Effector CD8-positive, alpha-beta T cell (primary cell): ENCODE results near the gene DIO1.

Source experiments
- DNase-seq: peaks from one replicate; lab custom pipeline; 2025; lab: John Stamatoyannopoulos, UW

DIO1 gene

GRCh38 chr1:53894644-53895043 lies 657 bp downstream of the DIO1 start:
- DNase-seq = no peak

- DNase-seq = no peak
Measured at GRCh38 chr1:53895421-53895820, 1.4 kb downstream of the DIO1 start.

GRCh38 chr1:53896635-53897229 lies 2.7 kb downstream of the DIO1 start:
- no peak for DNase-seq

GRCh38 chr1:53899206-53899628 lies 5.2 kb downstream of the DIO1 start:
- DNase-seq = no peak

- DNase-seq = no peak
Measured at GRCh38 chr1:53899708-53900107, 5.7 kb downstream of the DIO1 start.

GRCh38 chr1:53902235-53903138 lies 8.5 kb downstream of the DIO1 start:
- no peak for DNase-seq

- no peak for DNase-seq
Measured at GRCh38 chr1:53905509-53905908, 11.5 kb downstream of the DIO1 start.

- no peak for DNase-seq
Measured at GRCh38 chr1:53906121-53906520, 12.1 kb downstream of the DIO1 start.

GRCh38 chr1:53909946-53910345 lies 16.0 kb downstream of the DIO1 start:
- no peak for DNase-seq

GRCh38 chr1:53911442-53911841 lies 17.5 kb downstream of the DIO1 start:
- DNase-seq = no peak

GRCh38 chr1:53913352-53914033 lies 19.5 kb downstream of the DIO1 start:
- DNase-seq = no peak

GRCh38 chr1:53918343-53918742 lies 24.4 kb downstream of the DIO1 start:
- DNase-seq = no peak

GRCh38 chr1:53919675-53920066 lies 25.7 kb downstream of the DIO1 start:
- DNase-seq = no peak

GRCh38 chr1:53927376-53927881 lies 33.4 kb downstream of the DIO1 start:
- no peak for DNase-seq

- no peak for DNase-seq
Measured at GRCh38 chr1:53929246-53929960, 35.4 kb downstream of the DIO1 start.

GRCh38 chr1:53930932-53931331 lies 36.9 kb downstream of the DIO1 start:
- no peak for DNase-seq

- DNase-seq = no peak
Measured at GRCh38 chr1:53931523-53931922, 37.5 kb downstream of the DIO1 start.

GRCh38 chr1:53934170-53934765 lies 40.3 kb downstream of the DIO1 start:
- no peak for DNase-seq

- DNase-seq = no peak
Measured at GRCh38 chr1:53936430-53936829, 42.4 kb downstream of the DIO1 start.

GRCh38 chr1:53938136-53938830 lies 44.3 kb downstream of the DIO1 start:
- DNase-seq = no peak
